ENCODE data around the gene DIP2C.

DIP2C gene

DNA sequence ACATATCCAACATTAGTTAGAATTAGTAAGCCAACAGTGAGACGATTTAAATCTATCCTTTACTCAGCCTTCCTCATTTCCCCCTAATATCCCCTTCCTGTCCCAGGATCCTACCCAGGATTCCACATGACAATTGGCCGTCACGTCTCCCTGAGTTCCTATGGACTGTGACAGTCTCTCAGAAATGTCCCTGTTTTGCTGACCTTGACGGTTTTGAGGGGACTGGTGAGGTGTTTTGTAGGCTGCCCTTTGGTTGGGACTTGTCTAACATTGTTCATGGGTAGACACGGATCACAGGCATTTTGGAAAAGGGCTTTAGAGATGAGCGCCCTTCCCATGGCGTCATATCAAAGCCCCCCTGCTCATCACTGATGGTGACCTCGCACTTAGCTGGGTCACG is 391.4 kb downstream of the DIP2C start:
- ATAC-seq (ENCODE audit: insufficient read depth, low read depth) (no peak), DNase-seq (no peak)
- H3K79me2 ChIP-seq (ENCODE audit: insufficient read depth, low read length) = no peaks in the 10 kb centered on the region
- H3K9ac ChIP-seq (ENCODE audit: low read depth, low read length) = no peak overlapping the region
- no peaks in the 10 kb centered on the region for H4K20me1 ChIP-seq (ENCODE audit: insufficient read depth, low read length)
- no peaks in the 10 kb centered on the region for H3K4me1 ChIP-seq (ENCODE audit: insufficient read depth, low read length)
- H3K27ac ChIP-seq (ENCODE audit: low read length) = no peak overlapping the region
- no peak overlapping the region for H3K4me2 ChIP-seq (ENCODE audit: insufficient read depth, low read length)
- H3K27me3 ChIP-seq (ENCODE audit: insufficient read depth, low read length, poor library complexity) = no peaks in the 10 kb centered on the region
- H3K36me3 ChIP-seq (ENCODE audit: insufficient read depth, low read length) = no peaks in the 10 kb centered on the region
- TF ChIP-seq, protein P1, sequence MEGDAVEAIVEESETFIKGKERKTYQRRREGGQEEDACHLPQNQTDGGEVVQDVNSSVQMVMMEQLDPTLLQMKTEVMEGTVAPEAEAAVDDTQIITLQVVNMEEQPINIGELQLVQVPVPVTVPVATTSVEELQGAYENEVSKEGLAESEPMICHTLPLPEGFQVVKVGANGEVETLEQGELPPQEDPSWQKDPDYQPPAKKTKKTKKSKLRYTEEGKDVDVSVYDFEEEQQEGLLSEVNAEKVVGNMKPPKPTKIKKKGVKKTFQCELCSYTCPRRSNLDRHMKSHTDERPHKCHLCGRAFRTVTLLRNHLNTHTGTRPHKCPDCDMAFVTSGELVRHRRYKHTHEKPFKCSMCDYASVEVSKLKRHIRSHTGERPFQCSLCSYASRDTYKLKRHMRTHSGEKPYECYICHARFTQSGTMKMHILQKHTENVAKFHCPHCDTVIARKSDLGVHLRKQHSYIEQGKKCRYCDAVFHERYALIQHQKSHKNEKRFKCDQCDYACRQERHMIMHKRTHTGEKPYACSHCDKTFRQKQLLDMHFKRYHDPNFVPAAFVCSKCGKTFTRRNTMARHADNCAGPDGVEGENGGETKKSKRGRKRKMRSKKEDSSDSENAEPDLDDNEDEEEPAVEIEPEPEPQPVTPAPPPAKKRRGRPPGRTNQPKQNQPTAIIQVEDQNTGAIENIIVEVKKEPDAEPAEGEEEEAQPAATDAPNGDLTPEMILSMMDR (IDR thresholded peaks at IDR 0.05; ENCODE audit: borderline replicate concordance, extremely low read depth, low read length, poor library complexity, severe bottlenecking) = no peak
- TF ChIP-seq EZH2 (IDR thresholded peaks at IDR 0.05; ENCODE audit: borderline replicate concordance, low read depth, low read length, severe bottlenecking) = no peak
- no peak overlapping the region for H2AFZ ChIP-seq (ENCODE audit: low read depth, low read length)
- H3K4me3 ChIP-seq (ENCODE audit: low read depth in 1 of 2, low read length in 2 of 2) = no peak overlapping the region
- no peaks in the 10 kb centered on the region for H3K9me3 ChIP-seq (ENCODE audit: insufficient read depth, low read length, severe bottlenecking)

DNA sequence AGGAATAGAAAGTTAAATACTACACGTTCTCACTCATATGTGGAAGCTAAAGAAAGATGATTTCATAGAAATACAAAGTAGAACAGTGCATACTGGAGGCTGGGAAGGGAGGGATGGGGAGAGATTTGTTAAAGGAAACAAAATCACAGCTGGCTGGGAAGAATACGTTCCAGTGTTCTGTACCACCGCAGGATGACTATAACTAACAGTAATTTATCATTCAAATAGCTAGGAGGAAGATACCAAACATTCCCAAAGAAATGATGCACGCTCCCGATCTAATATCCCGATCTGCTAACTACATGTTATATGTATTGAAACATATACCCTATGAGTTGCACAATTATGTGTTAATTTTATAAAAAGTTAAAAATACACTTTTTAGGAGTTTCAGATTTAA is 391.9 kb downstream of the DIP2C start:
- H3K9me3 ChIP-seq (ENCODE audit: insufficient read depth, low read length, severe bottlenecking) = no peaks in the 10 kb centered on the region
- H2AFZ ChIP-seq (ENCODE audit: low read depth, low read length) = no peak overlapping the region
- ATAC-seq (ENCODE audit: insufficient read depth, low read depth) (no peak), DNase-seq (no peak)
- no peaks in the 10 kb centered on the region for H3K4me1 ChIP-seq (ENCODE audit: insufficient read depth, low read length)
- H3K36me3 ChIP-seq (ENCODE audit: insufficient read depth, low read length) = no peaks in the 10 kb centered on the region
- no peaks in the 10 kb centered on the region for H3K27me3 ChIP-seq (ENCODE audit: insufficient read depth, low read length, poor library complexity)
- H3K79me2 ChIP-seq (ENCODE audit: insufficient read depth, low read length) = no peaks in the 10 kb centered on the region
- no peak overlapping the region for H3K27ac ChIP-seq (ENCODE audit: low read length)
- no peak overlapping the region for H3K9ac ChIP-seq (ENCODE audit: low read depth, low read length)
- H4K20me1 ChIP-seq (ENCODE audit: insufficient read depth, low read length) = no peaks in the 10 kb centered on the region
- TF ChIP-seq EZH2 (IDR thresholded peaks at IDR 0.05; ENCODE audit: borderline replicate concordance, low read depth, low read length, severe bottlenecking) = no peak
- TF ChIP-seq, protein P1 (IDR thresholded peaks at IDR 0.05; ENCODE audit: borderline replicate concordance, extremely low read depth, low read length, poor library complexity, severe bottlenecking) = no peak
- no peak overlapping the region for H3K4me2 ChIP-seq (ENCODE audit: insufficient read depth, low read length)
- no peak overlapping the region for H3K4me3 ChIP-seq (ENCODE audit: low read depth in 1 of 2, low read length in 2 of 2)

DNA sequence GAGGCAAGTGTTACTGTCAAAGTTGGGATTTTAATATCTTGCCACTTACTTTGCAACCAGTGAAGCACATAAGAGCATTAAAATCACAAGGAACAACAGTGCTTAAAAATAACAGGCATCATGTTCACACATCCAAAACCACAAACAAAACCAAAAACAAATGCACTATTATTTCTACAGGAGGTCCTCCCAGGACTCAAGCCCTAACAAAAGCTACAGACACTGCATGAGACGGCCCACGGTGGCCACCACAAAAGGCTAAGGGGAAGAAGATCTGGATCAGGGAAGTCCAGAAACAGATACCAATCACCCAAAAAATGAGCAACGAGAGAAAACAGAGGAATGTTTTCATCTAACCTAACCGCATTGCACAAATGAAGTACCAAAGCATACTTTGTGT is 395.8 kb downstream of the DIP2C start:
- Histone ChIP-seq H3K4me3 (ENCODE audit: low read depth in 1 of 2, low read length in 2 of 2) (no peak overlapping the region), H3K4me2 (ENCODE audit: insufficient read depth, low read length) (no peak overlapping the region), H3K27me3 (ENCODE audit: insufficient read depth, low read length, poor library complexity) (no peaks in the 10 kb centered on the region), H3K9ac (ENCODE audit: low read depth, low read length) (no peak overlapping the region), H3K36me3 (ENCODE audit: insufficient read depth, low read length) (no peaks in the 10 kb centered on the region), H3K4me1 (ENCODE audit: insufficient read depth, low read length) (no peaks in the 10 kb centered on the region), H3K27ac (ENCODE audit: low read length) (no peak overlapping the region), H4K20me1 (ENCODE audit: insufficient read depth, low read length) (no peaks in the 10 kb centered on the region), H3K9me3 (ENCODE audit: insufficient read depth, low read length, severe bottlenecking) (no peaks in the 10 kb centered on the region), H3K79me2 (ENCODE audit: insufficient read depth, low read length) (no peaks in the 10 kb centered on the region), H2AFZ (ENCODE audit: low read depth, low read length) (no peak overlapping the region)
- TF ChIP-seq EZH2 (IDR thresholded peaks at IDR 0.05; ENCODE audit: borderline replicate concordance, low read depth, low read length, severe bottlenecking) = no peak
- TF ChIP-seq, protein P1 (IDR thresholded peaks at IDR 0.05; ENCODE audit: borderline replicate concordance, extremely low read depth, low read length, poor library complexity, severe bottlenecking) = no peak
- no peak for DNase-seq
- no peak for ATAC-seq (ENCODE audit: insufficient read depth, low read depth)

Measured in DND-41 (cell line).